GM21528 (cell line): Measurements from ENCODE around the gene CDC42.
A peak's percentile ranks its signal among the peaks of the same experiment; 100 is the strongest.
"Not testable (repeated sequence)": the region's sequence is repeated elsewhere in the genome, so short reads cannot be mapped to it uniquely, and the experiment has no call there.

Experiments
- ATAC-seq: cut with Tn5 transposase; IDR thresholded peaks from one replicate; pipeline ENCODE4 v1.9.1; 2021; ENCODE audit warnings: mild to moderate bottlenecking, moderate library complexity; ENCODE audit not compliant: unreplicated experiment, low FRiP score

The CDC42 gene

GRCh38 chr1:22052115-22053016 lies at the start of gene CDC42:
TSS of gene CDC42 (plus strand) at chr1:22052709. CDS start at chr1:22078479, 25,770 bp downstream.
- ATAC-seq, result peak; percentile 90

- ATAC-seq, result not testable (repeated sequence)
Observed at GRCh38 chr1:22002875-22003274, 49.6 kb upstream of the CDC42 start.

GRCh38 chr1:22003959-22004358 lies 48.5 kb upstream of the CDC42 start:
- ATAC-seq, result not testable (repeated sequence)

GRCh38 chr1:22005261-22006149 lies 47.0 kb upstream of the CDC42 start:
- ATAC-seq, result not testable (repeated sequence)

GRCh38 chr1:22006736-22007135 lies 45.8 kb upstream of the CDC42 start:
- not testable (repeated sequence) for ATAC-seq

GRCh38 chr1:22007262-22007661 lies 45.2 kb upstream of the CDC42 start:
- ATAC-seq, result not testable (repeated sequence)

GRCh38 chr1:22009566-22009965 lies 42.9 kb upstream of the CDC42 start:
- ATAC-seq, result not testable (repeated sequence)

- not testable (repeated sequence) for ATAC-seq
Observed at GRCh38 chr1:22012752-22013151, 39.8 kb upstream of the CDC42 start.

- not testable (repeated sequence) for ATAC-seq
Observed at GRCh38 chr1:22014575-22015206, 37.8 kb upstream of the CDC42 start.

- ATAC-seq, result no peak
Observed at GRCh38 chr1:22018583-22019559, 33.6 kb upstream of the CDC42 start.

- ATAC-seq, result no peak
Observed at GRCh38 chr1:22021061-22021460, 31.4 kb upstream of the CDC42 start.

GRCh38 chr1:22024485-22025367 lies 27.8 kb upstream of the CDC42 start:
- ATAC-seq, result peak; percentile 43

GRCh38 chr1:22025368-22026155 lies 26.9 kb upstream of the CDC42 start:
- ATAC-seq, result peak; percentile 72

- no peak for ATAC-seq
Observed at GRCh38 chr1:22026924-22027289, 25.6 kb upstream of the CDC42 start.

- ATAC-seq, result no peak
Observed at GRCh38 chr1:22030057-22030456, 22.5 kb upstream of the CDC42 start.

- ATAC-seq, result no peak
Observed at GRCh38 chr1:22030473-22030872, 22.0 kb upstream of the CDC42 start.

- no peak for ATAC-seq
Observed at GRCh38 chr1:22031214-22031962, 21.1 kb upstream of the CDC42 start.
